ENCODE results near the gene ATP6V1G2.

The ATP6V1G2 gene

GRCh38 chr6:31582230-31582643 lies 35.8 kb upstream of the ATP6V1G2 start, which contains the start of gene LTB:
LTB (minus strand) TSS chr6:31582424; CDS start chr6:31582417, 7 bp downstream.
- TF ChIP-seq CTCF (IDR thresholded peaks at IDR 0.05) = no peak

DNA sequence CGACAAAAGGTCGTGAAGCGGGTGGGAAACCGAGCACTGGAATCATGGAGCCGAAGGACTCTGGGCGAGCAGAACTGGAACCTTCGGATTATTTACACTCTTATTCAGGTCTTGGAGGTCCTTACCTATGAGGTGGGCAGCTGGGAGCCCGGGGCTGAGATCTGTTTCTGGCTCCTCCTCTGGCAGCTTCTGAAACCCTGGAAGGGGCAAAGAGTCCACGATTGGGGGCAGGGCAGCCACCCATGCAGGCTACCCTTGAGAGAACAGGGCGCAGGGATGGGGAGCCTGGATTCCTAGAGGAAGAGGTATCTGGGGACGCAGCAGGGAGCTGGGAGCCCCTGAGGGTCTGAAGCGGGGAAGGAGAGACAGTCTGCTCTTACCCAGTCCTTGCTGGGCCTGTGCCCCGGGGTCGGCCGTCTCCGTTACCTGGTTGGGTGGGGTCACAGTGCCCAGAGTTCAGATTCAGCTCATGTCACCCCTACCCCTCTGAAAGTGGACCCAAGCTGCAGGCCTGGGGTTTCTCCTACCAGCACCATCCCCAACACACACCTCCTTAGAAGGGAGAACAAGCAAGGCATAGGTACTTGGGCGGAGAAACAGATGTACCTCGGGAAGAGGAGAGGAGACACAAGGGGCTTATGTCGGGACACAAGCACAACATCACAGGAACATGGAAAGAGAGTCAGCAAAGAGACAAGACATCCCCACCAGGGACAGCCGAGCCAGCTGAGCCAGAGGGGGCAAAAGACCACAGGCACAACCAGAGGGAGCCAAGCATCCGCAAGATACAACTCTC lies 35.2 kb upstream of the ATP6V1G2 start:
- no peak for TF ChIP-seq CTCF (IDR thresholded peaks at IDR 0.05)

DNA sequence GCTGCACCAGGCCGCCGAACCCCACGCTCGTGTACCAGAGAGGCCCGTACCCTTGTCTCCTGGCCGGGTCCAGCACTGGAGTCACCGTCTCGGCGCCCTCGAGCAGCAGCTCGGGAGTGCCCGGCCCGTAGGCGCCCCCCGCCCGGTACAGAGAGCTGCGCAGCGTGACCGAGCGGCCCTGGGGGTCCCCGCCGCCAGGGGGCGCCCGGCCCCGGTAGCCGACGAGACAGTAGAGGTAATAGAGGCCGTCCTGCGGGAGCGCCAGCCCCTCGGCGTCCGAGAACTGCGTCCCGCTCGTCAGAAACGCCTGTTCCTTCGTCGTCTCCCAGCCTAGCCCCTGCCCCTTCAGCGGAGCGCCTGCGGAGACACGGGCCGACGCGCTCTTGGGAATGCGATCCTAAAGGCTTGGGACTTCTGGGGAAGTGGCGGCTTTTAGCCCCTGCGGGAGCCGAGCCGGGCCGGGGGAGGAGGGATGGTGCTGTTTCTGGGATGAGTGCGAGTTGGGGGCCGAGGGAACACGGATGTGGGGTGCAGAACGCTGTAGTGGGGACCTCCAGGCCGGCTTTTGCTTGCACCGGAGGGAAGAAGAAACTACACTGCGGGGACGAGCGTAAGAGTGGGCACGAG lies 34.5 kb upstream of the ATP6V1G2 start:
- TF ChIP-seq CTCF (IDR thresholded peaks at IDR 0.05) = peak; percentile 94

DNA sequence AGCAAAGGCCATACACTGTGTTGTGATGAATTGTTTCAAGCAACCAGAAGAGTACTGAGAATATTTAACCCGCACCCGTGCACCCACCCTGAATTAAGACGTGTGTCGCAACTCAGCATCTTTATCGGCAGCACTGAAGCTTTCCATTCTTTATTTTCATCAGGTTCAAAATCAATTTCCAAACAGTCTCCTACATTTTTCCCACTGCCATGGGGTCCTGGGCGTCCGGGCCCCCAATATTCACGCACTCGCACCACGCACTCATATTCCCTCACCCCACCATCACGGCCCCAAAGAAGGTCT lies 34.0 kb upstream of the ATP6V1G2 start:
- TF ChIP-seq CTCF (IDR thresholded peaks at IDR 0.05) = no peak

GRCh38 chr6:31579546-31580437 lies 33.4 kb upstream of the ATP6V1G2 start:
- no peak for TF ChIP-seq CTCF (IDR thresholded peaks at IDR 0.05)

- TF ChIP-seq CTCF (IDR thresholded peaks at IDR 0.05) = no peak
Measured at GRCh38 chr6:31579119-31579505, 32.7 kb upstream of the ATP6V1G2 start.
